HL-60 (cell line): ENCODE results near the gene CACNA1D.

Source experiments
- DNase-seq, 2 experiments: peaks; one replicate each; pipeline ENCODE4 v3.0.0-alpha.2; 2010 to 2020; ENCODE audit warnings: low read depth in 1 of 2, low spot score in 1 of 2
- H3K27ac ChIP-seq: fragments of 250-450 bp; sonication (Bioruptor Pico); replicated peaks from 2 replicates; pipeline ENCODE4 v1.5.1; 2020; ENCODE audit warnings: mild to moderate bottlenecking, moderate library complexity
- H3K27me3 ChIP-seq: fragments of 250-450 bp; sonication (Bioruptor Pico); 2 replicates; pipeline ENCODE4 v1.5.1; 2021; ENCODE audit warnings: mild to moderate bottlenecking, moderate library complexity; ENCODE audit not compliant: insufficient read depth, poor library complexity, severe bottlenecking
- H3K4me3 ChIP-seq: replicated peaks from 2 replicates; pipeline ENCODE4 v1.5.1; 2011; ENCODE audit warnings: mild to moderate bottlenecking, control low read depth, low read length; ENCODE audit not compliant: insufficient read depth
- CTCF ChIP-seq: IDR thresholded peaks from one replicate; pipeline ENCODE4 v1.5.1; 2011; ENCODE audit warnings: low read length, control low read depth, inconsistent platforms; ENCODE audit not compliant: insufficient read depth
- GABPA ChIP-seq: IDR thresholded peaks from 2 replicates; pipeline ENCODE4 v1.6.1; 2012; ENCODE audit warnings: low read depth
- POLR2AphosphoS5 ChIP-seq: IDR thresholded peaks from 2 replicates; pipeline ENCODE4 v1.6.1; 2012; ENCODE audit warnings: low read depth
- SPI1 ChIP-seq: IDR thresholded peaks from 2 replicates; pipeline ENCODE4 v1.6.1; 2012; ENCODE audit warnings: low read depth, mild to moderate bottlenecking, borderline replicate concordance
- TF ChIP-seq, protein P1 (sequence below): IDR thresholded peaks from 2 replicates; pipeline ENCODE4 v1.6.1; 2012; ENCODE audit warnings: low read depth; ENCODE audit not compliant: insufficient replicate concordance

CACNA1D gene

DNA sequence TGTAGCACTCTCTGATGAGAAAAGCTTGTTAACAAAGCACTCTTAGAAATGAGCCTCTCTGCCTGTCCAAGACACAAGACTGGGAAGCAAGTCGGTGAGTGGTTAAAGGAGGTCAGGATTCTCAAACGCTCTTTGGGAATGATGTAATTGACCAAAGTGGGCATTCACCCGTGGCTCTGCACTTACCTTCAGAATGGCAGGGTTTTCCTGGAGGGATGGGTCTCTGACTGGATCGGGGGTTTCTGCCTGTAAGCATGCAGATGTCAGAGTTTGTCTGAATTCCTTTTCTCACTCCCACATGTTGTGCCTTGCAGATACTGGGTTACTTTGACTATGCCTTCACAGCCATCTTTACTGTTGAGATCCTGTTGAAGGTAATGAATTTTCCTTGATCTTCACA is 245.6 kb downstream of the CACNA1D start:
- Histone ChIP-seq H3K27ac (no peak overlapping the region), H3K27me3 (peaks cover 4% of the 10 kb centered on the region), H3K4me3 (no peak overlapping the region)
- no peak for DNase-seq
- no peak for TF ChIP-seq POLR2AphosphoS5
- no peak for TF ChIP-seq GABPA
- no peak for TF ChIP-seq CTCF
- TF ChIP-seq, protein P1, sequence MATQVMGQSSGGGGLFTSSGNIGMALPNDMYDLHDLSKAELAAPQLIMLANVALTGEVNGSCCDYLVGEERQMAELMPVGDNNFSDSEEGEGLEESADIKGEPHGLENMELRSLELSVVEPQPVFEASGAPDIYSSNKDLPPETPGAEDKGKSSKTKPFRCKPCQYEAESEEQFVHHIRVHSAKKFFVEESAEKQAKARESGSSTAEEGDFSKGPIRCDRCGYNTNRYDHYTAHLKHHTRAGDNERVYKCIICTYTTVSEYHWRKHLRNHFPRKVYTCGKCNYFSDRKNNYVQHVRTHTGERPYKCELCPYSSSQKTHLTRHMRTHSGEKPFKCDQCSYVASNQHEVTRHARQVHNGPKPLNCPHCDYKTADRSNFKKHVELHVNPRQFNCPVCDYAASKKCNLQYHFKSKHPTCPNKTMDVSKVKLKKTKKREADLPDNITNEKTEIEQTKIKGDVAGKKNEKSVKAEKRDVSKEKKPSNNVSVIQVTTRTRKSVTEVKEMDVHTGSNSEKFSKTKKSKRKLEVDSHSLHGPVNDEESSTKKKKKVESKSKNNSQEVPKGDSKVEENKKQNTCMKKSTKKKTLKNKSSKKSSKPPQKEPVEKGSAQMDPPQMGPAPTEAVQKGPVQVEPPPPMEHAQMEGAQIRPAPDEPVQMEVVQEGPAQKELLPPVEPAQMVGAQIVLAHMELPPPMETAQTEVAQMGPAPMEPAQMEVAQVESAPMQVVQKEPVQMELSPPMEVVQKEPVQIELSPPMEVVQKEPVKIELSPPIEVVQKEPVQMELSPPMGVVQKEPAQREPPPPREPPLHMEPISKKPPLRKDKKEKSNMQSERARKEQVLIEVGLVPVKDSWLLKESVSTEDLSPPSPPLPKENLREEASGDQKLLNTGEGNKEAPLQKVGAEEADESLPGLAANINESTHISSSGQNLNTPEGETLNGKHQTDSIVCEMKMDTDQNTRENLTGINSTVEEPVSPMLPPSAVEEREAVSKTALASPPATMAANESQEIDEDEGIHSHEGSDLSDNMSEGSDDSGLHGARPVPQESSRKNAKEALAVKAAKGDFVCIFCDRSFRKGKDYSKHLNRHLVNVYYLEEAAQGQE = no peak
- TF ChIP-seq SPI1 = no peak

DNA sequence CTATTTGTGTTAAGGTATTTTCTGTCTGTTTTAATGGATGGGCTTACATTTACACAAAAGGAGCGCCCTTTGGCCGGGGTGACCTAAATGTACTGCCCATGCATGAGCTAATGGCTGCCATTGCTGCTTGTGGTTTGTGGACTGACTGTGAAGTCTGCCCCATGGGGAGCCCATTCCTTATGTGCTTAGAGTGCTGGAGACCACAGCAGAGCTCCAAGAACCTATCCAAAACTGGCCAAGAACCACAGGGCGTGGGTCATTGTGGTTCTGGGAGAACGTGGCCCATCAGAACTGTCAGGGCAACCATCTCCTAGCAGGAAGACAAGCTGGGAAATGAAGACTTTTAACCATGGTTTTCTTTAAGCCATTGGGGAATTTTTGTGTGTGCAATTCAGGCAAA is 246.5 kb downstream of the CACNA1D start:
- DNase-seq = no peak
- peaks cover 4% of the 10 kb centered on the region for H3K27me3 ChIP-seq
- TF ChIP-seq SPI1 (no peak), CTCF (no peak), POLR2AphosphoS5 (no peak), GABPA (no peak)
- TF ChIP-seq, protein P1 = no peak
- H3K27ac ChIP-seq = no peak overlapping the region
- H3K4me3 ChIP-seq = no peak overlapping the region

GRCh38 chr3:53744351-53744750 is 249.9 kb downstream of the CACNA1D start:
- Histone ChIP-seq H3K4me3 (no peak overlapping the region), H3K27ac (no peak overlapping the region), H3K27me3 (peaks cover 4% of the 10 kb centered on the region)
- no peak for DNase-seq
- TF ChIP-seq POLR2AphosphoS5 (no peak), CTCF (no peak), SPI1 (no peak), GABPA (no peak)
- TF ChIP-seq, protein P1 = no peak
